Measurements from ENCODE around the gene NT5DC2. TPM values are rescaled to one million over a fixed set of nuclear protein-coding genes. Genes with fewer than 3 reads are reported as not detected.
A peak's percentile ranks its signal among the peaks of the same experiment; 100 is the strongest.

The NT5DC2 gene
- total RNA-seq, 3 donors from 2014 or later (not counting 1 experiment from before 2014, with no cell fraction given), result 2.2 to 10.7 (median 2.2) TPM

DNA sequence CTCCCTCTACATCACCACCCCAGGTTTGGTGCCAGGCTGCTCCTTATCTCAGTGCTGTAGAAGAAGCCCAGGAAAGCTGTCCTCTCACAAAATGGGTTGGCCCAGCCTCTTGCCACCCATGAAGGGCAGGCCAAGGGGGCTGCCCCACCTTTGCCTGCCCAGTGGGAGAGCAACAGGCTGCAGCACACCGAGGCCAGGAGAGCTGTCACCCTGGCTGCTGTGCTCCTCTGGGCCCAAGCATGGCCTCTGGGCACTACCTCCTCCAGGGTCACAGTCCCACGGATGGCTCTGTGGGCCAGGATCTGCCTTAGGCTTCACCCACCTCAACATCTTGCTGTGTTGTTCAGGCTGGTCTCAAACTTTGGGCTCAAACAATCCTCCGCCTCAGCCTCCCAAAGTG is 44.9 kb downstream of the NT5DC2 start:
- peaks cover 12% of the 10 kb centered on the region for H3K4me1 ChIP-seq (ENCODE audit: control insufficient read depth, insufficient read depth, low read length)
- no peaks in the 10 kb centered on the region for H3K9me3 ChIP-seq (ENCODE audit: control insufficient read depth, insufficient read depth, low read length)
- WGBS (ENCODE audit: insufficient coverage), result 98% methylated on average over 3 of the region's 3 CpGs
- intact Hi-C loops (cut with micrococcal nuclease), result no loop called here
- no peak for DNase-seq
- H3K4me1 Mint-ChIP-seq, result no peaks in the 10 kb centered on the region
- no peak overlapping the region for H3K27ac ChIP-seq (ENCODE audit: low read length)
- H3K27me3 ChIP-seq (ENCODE audit: control insufficient read depth, insufficient read depth, low read length), result no peaks in the 10 kb centered on the region
- no peak overlapping the region for H3K27ac Mint-ChIP-seq
- no peaks in the 10 kb centered on the region for H3K27me3 Mint-ChIP-seq (ENCODE audit: low read depth in 2 of 2)
- ATAC-seq, result no peak
- H3K36me3 ChIP-seq (ENCODE audit: control insufficient read depth, insufficient read depth, low read length), result peaks cover 60% of the 10 kb centered on the region
- TF ChIP-seq, protein P1, sequence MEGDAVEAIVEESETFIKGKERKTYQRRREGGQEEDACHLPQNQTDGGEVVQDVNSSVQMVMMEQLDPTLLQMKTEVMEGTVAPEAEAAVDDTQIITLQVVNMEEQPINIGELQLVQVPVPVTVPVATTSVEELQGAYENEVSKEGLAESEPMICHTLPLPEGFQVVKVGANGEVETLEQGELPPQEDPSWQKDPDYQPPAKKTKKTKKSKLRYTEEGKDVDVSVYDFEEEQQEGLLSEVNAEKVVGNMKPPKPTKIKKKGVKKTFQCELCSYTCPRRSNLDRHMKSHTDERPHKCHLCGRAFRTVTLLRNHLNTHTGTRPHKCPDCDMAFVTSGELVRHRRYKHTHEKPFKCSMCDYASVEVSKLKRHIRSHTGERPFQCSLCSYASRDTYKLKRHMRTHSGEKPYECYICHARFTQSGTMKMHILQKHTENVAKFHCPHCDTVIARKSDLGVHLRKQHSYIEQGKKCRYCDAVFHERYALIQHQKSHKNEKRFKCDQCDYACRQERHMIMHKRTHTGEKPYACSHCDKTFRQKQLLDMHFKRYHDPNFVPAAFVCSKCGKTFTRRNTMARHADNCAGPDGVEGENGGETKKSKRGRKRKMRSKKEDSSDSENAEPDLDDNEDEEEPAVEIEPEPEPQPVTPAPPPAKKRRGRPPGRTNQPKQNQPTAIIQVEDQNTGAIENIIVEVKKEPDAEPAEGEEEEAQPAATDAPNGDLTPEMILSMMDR (IDR thresholded peaks at IDR 0.05), result no peak
- H3K9me3 Mint-ChIP-seq, result no peaks in the 10 kb centered on the region
- no peak overlapping the region for H3K4me3 Mint-ChIP-seq
- H3K4me3 ChIP-seq (ENCODE audit: low read length), result no peak overlapping the region
- no peaks in the 10 kb centered on the region for H3K36me3 Mint-ChIP-seq

DNA sequence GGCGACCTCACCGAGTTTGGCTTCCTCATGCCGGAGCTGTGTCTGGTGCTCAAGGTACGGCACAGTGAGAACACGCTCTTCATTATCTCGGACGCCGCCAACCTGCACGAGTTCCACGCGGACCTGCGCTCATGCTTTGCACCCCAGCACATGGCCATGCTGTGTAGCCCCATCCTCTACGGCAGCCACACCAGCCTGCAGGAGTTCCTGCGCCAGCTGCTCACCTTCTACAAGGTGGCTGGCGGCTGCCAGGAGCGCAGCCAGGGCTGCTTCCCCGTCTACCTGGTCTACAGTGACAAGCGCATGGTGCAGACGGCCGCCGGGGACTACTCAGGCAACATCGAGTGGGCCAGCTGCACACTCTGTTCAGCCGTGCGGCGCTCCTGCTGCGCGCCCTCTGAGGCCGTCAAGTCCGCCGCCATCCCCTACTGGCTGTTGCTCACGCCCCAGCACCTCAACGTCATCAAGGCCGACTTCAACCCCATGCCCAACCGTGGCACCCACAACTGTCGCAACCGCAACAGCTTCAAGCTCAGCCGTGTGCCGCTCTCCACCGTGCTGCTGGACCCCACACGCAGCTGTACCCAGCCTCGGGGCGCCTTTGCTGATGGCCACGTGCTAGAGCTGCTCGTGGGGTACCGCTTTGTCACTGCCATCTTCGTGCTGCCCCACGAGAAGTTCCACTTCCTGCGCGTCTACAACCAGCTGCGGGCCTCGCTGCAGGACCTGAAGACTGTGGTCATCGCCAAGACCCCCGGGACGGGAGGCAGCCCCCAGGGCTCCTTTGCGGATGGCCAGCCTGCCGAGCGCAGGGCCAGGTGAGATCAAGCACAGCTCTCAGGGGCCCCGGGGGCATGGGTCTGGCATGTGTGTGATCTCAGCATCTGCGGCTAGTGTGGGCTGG is 45.6 kb downstream of the NT5DC2 start:
- H3K27ac Mint-ChIP-seq, result peak overlapping the region in 1 of 2 donors; percentile 38
- 97% methylated on average over 58 of the region's 59 CpGs for WGBS (ENCODE audit: insufficient coverage)
- no peaks in the 10 kb centered on the region for H3K4me1 Mint-ChIP-seq
- Histone ChIP-seq H3K27ac (ENCODE audit: low read length) (no peak overlapping the region), H3K4me1 (ENCODE audit: control insufficient read depth, insufficient read depth, low read length) (peaks cover 12% of the 10 kb centered on the region), H3K36me3 (ENCODE audit: control insufficient read depth, insufficient read depth, low read length) (peaks cover 64% of the 10 kb centered on the region), H3K27me3 (ENCODE audit: control insufficient read depth, insufficient read depth, low read length) (no peaks in the 10 kb centered on the region), H3K4me3 (ENCODE audit: low read length) (no peak overlapping the region), H3K9me3 (ENCODE audit: control insufficient read depth, insufficient read depth, low read length) (no peaks in the 10 kb centered on the region)
- intact Hi-C loops (cut with micrococcal nuclease), result no loop called here
- ATAC-seq, result no peak
- no peaks in the 10 kb centered on the region for H3K36me3 Mint-ChIP-seq
- no peaks in the 10 kb centered on the region for H3K27me3 Mint-ChIP-seq (ENCODE audit: low read depth in 2 of 2)
- no peaks in the 10 kb centered on the region for H3K9me3 Mint-ChIP-seq
- TF ChIP-seq, protein P1 (IDR thresholded peaks at IDR 0.05), result no peak
- DNase-seq, result no peak
- H3K4me3 Mint-ChIP-seq, result no peak overlapping the region

DNA sequence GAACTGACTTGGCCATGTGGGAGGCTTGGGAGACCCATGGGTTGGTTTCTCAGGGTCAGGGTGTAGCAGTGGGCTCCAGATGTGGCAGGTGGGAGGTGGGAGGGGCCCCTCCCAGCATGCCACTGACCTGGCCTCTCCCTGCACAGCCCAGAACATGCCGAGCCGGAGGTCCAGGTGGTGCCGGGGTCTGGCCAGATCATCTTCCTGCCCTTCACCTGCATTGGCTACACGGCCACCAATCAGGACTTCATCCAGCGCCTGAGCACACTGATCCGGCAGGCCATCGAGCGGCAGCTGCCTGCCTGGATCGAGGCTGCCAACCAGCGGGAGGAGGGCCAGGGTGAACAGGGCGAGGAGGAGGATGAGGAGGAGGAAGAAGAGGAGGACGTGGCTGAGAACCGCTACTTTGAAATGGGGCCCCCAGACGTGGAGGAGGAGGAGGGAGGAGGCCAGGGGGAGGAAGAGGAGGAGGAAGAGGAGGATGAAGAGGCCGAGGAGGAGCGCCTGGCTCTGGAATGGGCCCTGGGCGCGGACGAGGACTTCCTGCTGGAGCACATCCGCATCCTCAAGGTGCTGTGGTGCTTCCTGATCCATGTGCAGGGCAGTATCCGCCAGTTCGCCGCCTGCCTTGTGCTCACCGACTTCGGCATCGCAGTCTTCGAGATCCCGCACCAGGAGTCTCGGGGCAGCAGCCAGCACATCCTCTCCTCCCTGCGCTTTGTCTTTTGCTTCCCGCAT is 46.4 kb downstream of the NT5DC2 start:
- no peak overlapping the region for H3K4me3 Mint-ChIP-seq
- Histone ChIP-seq H3K36me3 (ENCODE audit: control insufficient read depth, insufficient read depth, low read length) (peaks cover 63% of the 10 kb centered on the region), H3K4me1 (ENCODE audit: control insufficient read depth, insufficient read depth, low read length) (peaks cover 12% of the 10 kb centered on the region), H3K27ac (ENCODE audit: low read length) (no peak overlapping the region), H3K4me3 (ENCODE audit: low read length) (no peak overlapping the region), H3K9me3 (ENCODE audit: control insufficient read depth, insufficient read depth, low read length) (no peaks in the 10 kb centered on the region), H3K27me3 (ENCODE audit: control insufficient read depth, insufficient read depth, low read length) (no peaks in the 10 kb centered on the region)
- TF ChIP-seq, protein P1 (IDR thresholded peaks at IDR 0.05), result no peak
- H3K9me3 Mint-ChIP-seq, result no peaks in the 10 kb centered on the region
- no peaks in the 10 kb centered on the region for H3K27me3 Mint-ChIP-seq (ENCODE audit: low read depth in 2 of 2)
- ATAC-seq, result no peak
- peak overlapping the region in 1 of 2 donors; percentile 38 for H3K27ac Mint-ChIP-seq
- no peaks in the 10 kb centered on the region for H3K36me3 Mint-ChIP-seq
- no peak for DNase-seq
- H3K4me1 Mint-ChIP-seq, result peaks cover 0 to 4% of the 10 kb centered on the region in 2 donors
- intact Hi-C loops (cut with micrococcal nuclease), result no loop called here
- 95% methylated on average over 31 of the region's 31 CpGs for WGBS (ENCODE audit: insufficient coverage)
